ENCODE data around the gene CADM4.

CADM4 gene

DNA sequence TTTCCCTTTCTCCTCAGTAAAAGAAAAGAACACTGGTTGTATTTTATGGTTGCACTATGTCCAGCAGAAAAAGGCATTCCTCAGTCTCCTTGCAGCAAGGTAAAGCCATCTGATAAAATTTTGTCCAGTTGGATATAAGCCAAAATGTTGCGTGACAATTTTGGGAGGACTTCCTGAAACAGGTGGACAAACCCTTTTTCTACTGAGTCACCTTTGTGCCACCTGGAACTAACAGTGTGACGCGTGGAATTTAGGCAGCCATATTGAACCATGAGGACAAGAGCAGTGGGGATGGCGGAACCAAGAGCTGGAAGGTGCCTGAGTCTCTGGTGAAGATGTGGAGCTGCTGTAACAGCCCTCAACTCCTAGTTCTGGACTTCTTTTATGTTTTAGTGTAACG lies 8.2 kb downstream of the CADM4 start:
- no peak for DNase-seq

DNA sequence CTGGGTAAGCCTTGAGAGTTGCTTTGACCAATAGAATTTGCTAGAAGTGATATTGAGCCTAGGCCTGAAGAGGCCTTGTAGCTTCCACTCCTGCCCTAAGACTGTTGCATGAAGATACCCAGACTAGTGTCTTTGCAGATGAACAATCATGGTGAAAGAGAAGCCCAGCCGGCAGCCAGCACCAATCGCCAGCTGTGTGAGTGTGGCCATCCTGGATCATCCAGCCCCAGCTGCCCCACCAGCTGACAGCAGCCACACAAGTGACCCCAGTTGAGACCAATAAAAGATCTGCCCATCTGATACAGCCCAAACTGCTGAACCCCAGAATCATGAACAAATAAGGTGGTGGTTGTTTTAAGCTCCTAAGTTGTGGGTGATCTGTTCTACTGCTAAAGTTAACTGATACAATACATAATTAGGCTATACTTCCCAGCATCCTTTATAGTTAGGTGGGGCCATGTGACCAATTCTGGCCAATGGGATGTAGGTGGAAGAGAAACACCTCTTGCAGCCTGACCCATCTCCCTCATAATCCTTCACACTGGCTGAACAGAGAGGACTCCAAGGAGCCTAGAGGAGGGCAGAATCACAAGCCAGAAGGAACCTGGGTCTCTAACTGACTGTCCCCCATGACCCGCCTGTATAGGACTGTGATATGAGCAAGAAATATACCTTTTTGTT lies 10.9 kb downstream of the CADM4 start:
- DNase-seq: no peak

DNA sequence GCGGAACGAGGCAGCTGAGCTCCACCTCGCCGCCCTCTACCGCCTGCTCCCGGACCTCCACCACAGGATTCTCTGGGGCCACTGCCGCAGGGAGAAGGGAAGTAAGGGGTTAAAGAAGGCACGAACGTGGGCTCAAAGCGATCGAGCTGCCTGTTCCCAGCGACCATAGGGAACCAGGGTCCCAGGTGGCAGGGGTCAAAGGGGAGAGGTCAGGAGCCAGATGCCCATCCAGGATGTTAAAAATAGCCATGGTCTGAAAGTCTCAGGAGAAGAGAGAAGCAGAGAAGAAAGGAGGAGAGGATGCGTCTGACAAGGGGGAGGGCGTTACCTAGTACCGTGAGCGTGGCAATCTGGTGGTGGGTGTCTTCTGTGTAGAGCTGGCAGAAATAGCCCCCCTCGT lies 12.8 kb downstream of the CADM4 start:
- no peak for DNase-seq

GRCh38 chr19:43625918-43626579 lies 13.6 kb downstream of the CADM4 start:
- peak; percentile 74 for DNase-seq

DNA sequence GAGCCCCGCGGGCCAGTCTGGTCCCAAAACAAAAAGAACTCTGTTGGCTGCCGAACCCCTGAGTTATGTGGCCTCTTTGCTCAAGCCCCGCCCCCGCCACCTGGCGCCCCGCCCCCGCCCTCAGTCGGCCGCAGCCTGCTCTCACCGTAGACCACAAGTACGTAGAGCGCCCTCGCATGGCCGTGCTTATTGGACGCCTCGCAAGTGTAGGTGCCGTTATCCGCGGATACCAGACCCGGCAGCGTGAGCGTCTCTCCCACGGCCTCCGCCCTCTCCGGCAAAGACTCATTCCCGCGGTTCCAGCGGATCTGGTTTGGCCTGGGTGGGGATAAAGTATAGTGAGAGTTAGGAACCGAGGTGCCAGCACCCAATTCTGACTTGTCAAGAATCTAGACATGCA lies 14.7 kb downstream of the CADM4 start:
- peak; percentile 92 for DNase-seq

GRCh38 chr19:43623889-43624670 lies 15.6 kb downstream of the CADM4 start:
- peak; percentile 48 for DNase-seq

GRCh38 chr19:43622956-43623355 lies 16.7 kb downstream of the CADM4 start:
- no peak for DNase-seq

DNA sequence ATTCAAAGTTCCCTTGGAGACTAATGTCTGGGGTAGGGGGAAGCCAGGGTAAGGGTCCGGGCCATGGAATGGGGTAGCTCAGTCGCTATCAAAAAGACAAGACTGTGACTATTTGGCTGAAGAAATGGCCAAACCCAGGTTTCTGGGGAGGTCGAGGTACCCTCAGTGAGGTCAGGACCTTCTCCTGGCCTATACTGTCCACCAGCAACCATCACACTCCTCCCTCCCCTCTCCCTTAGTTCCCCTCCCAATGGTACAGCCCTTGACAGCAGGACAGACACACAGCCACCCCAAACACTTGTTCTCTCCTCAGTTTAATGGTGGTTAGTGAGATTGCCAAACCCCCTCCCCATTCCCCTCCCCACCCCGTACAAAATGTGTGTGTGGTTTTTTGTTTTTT lies 17.6 kb downstream of the CADM4 start:
- DNase-seq: no peak

DNA sequence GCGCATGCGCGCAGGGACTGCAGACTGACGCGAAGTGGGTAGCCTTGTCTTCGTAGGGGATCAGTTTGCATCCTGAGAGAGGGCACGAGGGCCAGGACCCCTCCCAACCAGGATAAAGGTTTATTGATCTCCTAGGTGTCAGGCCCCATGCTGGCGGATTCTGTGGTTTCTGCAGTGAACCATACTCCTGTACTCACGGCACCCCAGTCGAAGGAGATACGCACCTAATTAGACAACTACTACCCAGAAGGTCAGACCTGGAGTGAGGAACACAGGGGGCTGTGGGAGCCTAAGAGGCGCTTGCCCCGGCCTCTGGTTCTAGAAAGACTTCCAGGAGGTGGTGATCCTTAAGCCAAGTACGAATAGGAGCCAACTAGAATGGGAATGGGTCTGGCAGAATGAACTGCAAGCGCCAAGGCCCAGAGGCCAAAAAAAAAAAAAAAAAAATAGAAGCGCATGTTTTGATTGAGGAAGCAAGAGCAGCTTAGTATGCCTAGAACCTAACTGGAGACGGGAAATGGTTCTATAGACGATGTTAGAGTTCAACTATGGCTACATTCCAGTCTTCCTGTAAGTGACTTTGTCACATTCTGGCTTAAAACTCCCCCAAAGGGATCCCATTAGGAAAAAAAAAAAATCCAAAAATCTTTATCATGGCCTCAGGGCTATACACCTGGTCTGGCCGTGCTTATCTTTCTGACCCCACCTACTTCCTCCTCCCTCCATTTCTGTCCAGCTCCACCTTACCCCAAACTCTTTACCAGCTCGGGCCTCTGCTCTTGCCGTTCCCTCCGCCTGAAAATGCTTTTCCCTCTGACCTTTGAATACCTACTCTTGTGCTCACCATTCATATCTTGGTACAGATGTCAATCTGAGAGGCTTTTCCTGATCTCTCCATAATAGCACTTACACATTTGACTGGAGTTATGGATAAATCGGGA lies 19.3 kb downstream of the CADM4 start:
- no peak for DNase-seq

GRCh38 chr19:43619262-43620060 lies 20.2 kb downstream of the CADM4 start, which contains the start of gene ZNF428:
ZNF428 (minus strand) TSS chr19:43619629; CDS start chr19:43614304, 5,325 bp downstream.
- DNase-seq: peak; percentile 94

GRCh38 chr19:43618921-43619261 lies 20.8 kb downstream of the CADM4 start:
- DNase-seq: peak; percentile 91

DNA sequence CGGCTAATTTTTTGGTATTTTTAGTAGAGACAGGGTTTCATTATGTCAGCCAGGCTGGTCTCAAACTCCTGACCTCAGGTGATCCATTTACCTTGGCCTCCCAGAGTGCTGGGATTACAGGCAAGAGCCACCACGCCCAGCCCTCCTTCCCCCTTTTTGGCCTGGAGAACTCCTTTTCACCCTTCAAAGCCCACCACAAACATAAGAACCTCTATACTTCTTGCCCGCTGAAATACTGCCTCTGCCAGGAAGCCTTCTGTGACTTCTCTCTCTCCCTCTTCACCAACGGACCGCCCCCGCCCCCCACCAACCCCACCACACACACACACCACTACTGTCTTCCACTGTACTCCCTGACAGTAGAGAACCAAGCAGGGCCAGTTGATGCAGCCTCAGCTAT lies 22.7 kb downstream of the CADM4 start:
- DNase-seq: no peak

DNA sequence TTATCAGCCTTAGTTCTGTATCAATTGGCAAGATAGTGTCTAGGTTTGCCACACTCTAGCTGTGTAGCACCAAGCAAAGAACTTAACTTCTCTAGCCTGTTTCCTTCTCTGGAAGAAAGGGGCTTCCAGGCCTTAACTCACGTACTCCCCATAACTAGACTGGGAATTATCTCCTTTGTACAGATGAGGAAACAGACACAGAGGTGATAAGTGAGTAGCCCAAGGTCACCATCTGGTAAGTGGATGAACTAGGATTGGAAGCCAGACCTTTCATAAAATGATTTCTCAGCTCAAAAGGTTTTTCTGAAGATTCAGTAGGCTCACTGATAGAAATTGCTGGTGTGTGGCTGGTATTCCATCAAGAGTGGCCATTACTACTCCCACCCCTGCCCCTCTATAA lies 23.3 kb downstream of the CADM4 start:
- peak; percentile 28 for DNase-seq

DNA sequence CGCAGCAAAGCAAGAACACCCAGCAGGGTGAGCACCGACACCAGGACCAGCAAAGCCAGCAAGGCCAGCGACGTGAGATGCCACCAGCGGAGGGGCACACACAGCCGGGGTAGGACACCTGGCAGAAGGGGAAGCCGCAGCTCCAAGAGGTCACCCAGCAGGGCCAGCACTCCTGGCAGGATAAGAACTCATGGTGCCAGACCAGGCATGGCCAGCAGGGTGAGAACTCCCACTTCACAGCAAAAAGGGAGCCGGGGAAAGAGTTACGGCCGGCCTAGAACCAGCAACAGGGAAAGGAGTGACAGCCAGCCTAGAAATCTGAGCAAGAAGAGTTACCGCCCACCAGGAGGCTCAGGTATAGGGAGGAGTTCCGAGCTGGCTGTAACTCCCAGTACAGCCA lies 27.3 kb downstream of the CADM4 start:
- DNase-seq: no peak

GRCh38 chr19:43611788-43612187 lies 27.9 kb downstream of the CADM4 start, which contains the start of gene SRRM5:
SRRM5 (plus strand) TSS chr19:43612088; CDS start chr19:43612122, 34 bp downstream.
- DNase-seq: no peak

- no peak for DNase-seq
Observed at GRCh38 chr19:43610493-43610892, 29.2 kb downstream of the CADM4 start.

- no peak for DNase-seq
Observed at GRCh38 chr19:43609872-43610271, 29.8 kb downstream of the CADM4 start.

DNA sequence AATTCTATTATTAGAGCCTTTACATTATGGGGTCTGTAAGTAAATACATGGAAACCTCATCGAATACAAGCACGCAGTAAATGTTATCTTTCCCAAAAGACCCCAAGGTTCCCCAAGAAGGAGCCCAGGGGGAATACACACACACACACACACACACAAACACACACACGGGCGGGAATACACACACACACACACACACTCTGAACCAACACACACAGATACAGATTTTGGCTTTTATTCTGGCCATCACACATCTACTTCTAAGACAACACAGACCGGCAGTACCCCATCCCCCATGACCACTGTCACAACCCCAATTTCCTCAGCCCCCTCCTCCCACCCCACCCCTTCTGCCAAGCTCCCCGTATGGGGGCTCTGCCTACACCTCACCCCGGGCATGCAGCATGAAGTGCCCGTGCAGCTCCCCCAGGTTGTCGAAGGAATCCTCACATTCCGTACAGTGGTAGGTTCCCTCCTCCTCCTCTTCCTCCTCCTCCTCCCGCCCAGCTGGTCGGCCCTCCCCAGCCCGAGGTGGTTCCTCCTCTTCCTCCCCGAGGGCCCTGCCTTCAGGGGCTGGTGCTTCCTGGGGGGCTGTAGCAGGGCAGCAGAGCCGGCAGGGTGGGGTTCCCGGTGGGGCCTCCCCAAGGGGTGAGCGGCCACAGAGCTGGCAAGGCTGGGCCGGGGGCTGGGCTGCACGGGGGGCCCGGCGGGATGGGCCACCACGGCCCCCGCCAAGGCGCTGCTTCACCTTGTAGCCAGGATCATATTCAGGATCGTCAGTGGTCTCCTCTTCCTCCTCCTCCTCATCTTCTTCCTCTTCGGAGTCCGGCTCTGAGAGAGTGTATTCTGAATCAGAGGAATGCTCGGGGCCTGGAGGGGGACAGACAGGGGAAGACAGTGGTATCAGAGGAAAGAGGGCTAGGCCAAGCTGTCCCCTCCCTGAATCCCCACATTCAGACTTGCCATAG lies 32.1 kb downstream of the CADM4 start:
- DNase-seq: no peak

- DNase-seq: no peak
Observed at GRCh38 chr19:43606569-43607229, 33.0 kb downstream of the CADM4 start.
